Activated CD4-positive, alpha-beta T cell treated with anti-CD3 and anti-CD28 coated beads, Interleukin-2, Interleukin-6, amounts not matched to agents 100 ng/mL and 50 ng/mL, durations not matched to agents 16 hours and 8 hours (primary cell): Measurements from ENCODE around the gene MOGAT3.
"Not testable (repeated sequence)": the region's sequence is repeated elsewhere in the genome, so short reads cannot be mapped to it uniquely, and the experiment has no call there.

Experiments
- DNase-seq: peaks from one replicate; pipeline ENCODE4 v3.0.0-alpha.2; 2020

MOGAT3 gene

DNA sequence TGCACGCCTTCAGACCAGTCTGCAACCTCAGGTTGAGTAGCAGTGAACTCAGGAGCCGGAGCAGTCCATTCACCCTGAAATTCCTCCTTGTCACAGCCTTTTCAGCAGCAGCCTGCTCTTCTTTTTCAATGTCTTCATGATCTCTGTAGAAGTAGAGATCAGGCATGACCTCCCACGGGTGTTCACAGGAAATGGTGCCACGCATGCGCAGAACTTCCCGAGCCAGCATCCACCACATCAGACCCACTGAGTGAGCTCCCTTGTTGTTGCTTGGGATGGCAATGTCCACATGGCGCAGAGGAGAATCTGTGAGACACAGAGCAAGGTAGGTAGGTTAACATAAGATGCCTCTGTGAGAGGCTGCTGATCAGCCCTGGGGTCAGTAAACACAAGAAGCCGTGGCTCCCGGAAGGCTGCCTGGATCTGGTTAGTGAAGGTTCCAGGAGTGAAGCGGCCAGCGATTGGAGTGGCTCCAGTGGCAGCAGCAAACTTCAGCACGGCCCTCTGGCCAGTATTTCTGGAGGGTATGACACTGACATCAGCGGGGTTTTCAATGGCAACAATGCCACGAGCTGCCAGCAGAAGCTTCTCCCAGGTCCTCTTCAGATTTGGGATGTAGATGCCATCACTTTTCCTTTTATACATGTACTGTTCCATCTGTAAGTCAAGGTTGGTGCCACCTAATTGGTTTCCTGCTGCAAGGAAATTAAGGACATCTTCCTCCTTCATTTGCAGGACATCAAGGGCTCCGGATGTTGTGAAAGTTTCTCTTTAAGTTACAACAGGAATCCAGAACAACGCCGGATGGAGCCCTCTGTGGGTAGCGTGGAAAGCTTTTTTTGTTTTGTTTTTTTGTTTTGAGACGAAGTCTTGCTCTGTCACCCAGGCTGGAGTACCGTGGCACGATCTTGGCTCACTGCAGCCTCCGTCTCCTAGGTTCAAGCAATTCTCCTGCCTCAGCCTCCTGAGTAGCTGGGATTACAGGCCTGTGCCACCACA lies 3.2 kb upstream of the MOGAT3 start:
- DNase-seq = not testable (repeated sequence)

- DNase-seq = no peak
These were observed 1.7 kb upstream of the MOGAT3 start for GRCh38 chr7:101202603-101202918.

DNA sequence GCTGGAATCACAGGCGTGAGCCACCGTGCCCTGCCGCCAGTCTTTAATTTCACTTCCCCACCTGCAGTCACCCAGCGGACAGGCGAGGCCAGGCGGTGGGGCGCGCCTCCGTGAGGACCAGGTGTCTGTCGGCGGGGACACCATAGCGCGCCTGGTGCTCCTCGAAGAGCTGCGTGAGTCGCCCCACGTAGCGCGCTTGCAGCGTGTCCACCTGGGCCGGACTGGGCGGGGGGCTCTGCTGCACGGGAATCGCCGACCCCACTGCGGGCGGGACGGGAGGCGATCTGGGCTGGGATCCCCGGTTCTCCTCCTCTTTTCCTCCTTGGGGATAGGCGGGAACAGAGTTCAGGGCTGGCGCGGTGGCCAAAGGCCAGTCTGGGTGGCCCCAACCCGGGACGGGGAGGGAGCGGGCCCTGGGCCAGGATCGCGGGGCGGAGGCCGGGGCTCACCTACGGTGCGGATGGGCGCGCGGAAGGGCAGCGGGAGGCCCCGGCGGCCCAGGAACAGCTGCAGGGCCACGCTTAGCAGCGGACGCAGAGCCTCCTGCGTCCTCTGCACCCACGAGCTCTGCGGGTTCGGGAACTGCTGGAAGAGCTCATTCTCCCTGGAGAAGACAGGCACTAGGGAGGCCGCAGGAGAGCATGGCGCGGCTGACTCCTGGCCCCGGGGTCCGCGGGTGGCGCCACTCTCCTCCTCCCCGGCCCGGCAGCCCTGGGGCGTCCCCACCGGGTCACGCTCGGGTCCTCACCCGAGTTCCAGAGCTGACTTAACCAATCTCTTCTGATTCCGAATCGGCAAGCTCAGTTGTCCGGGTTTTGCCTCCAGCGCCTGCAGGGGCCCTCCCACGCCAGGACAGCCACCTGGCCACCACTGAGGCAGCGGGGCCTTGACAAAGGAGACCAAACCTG lies 1.1 kb upstream of the MOGAT3 start:
- DNase-seq = no peak

DNA sequence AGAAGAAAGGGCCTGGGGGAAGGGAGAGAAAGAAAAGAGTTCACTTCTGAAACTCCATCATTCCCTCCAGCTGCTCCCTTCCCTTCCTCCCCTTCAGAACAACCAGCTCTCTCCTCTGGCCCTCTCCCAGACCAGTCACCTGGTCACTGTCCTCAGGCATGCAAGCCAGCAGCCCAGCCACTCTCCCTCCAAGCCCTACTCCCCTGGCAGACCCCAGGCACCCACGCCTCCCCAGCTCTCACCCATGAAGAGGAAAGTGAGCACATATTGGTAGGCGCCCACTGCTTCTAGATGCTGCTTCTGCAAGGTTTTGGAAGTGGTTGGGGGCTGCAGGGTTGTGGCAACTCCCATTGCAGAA lies 353 bp downstream of the MOGAT3 start:
- DNase-seq = no peak

GRCh38 chr7:101199522-101199921 lies 1.3 kb downstream of the MOGAT3 start:
- not testable (repeated sequence) for DNase-seq

- DNase-seq = no peak
These were observed 2.4 kb downstream of the MOGAT3 start for GRCh38 chr7:101198476-101198875.

- no peak for DNase-seq
These were observed 2.8 kb downstream of the MOGAT3 start for GRCh38 chr7:101197991-101198390.

DNA sequence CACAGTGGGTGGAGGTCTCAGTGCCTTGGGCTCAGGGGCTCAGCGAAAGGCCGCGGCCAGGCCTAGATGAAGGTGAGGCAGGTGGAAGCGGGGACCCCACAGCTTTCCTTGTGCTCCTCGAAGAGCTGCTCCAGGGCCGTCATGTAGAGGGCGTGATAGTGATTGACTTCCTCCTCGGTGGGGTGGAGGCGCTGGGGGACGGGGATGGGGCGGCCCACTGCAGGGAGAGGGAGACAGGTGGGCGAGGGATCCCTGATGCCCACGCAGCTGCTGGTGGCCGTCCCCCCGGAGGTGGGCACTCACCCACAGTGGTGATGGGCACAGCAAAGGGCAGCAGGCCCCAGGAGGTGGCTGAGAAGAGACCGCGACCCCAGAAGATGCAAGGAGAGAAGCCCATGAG lies 5.0 kb downstream of the MOGAT3 start:
- DNase-seq = no peak

- DNase-seq = no peak
These were observed 11.7 kb downstream of the MOGAT3 start for GRCh38 chr7:101189109-101189508.

DNA sequence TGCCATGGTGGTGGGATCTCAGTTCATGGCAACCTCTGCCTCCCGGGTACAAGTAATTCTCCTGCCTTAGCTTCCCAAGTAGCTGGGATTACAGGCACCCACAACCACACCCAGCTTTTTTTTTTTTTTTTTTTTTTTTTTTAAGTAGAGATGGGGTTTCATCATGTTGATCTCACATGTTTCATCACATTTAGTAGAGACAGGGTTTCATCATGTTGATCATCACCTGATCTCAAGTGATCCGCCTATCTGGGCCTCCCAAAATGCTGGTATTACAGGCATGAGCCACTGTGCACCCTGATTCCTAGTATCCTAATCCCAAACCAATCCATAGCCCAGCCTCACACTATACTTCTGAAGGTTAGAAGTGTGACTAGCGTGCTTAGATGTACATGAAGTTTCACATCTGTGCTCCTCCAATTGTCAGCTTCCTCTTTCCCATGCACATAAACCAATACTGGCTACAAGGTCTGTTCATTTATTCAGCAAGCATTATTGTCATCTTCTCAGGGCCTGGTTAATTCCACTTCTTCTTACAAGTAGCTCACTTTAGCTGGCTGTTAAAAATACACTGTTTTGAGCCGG lies 13.9 kb downstream of the MOGAT3 start:
- no peak for DNase-seq

GRCh38 chr7:101186194-101186593 lies 14.6 kb downstream of the MOGAT3 start:
- no peak for DNase-seq

- no peak for DNase-seq
These were observed 15.5 kb downstream of the MOGAT3 start for GRCh38 chr7:101185258-101185839.

DNA sequence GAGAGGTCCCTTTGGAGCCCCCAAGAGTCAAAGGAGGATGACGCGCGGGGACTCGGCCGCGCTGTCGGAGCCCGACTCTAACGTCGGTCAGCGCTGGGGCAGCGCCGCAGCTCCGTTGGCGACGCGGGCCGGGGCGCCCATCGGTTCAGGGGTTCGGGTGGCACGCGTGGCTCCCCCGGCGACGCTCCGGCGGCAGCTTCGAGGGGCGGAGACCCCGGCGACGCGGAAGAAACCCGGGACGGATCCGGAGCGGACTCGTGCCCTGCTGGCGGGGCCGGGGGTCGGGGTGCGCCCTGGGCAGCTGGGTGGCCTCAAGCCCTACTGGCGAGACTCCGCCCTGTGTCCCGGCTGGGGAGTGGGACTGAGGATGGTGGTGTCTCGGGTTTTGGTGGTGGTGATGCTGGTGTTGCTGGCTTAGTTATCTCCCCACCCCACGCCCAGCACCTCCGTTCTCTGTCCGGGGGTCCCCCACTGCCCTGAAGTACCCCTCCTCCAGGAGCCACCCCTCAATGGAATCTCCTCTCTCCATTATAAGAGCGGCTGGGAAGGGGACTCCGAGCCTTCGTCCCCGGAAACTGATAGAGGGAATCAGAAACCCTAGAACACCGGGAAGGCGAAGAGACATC lies 20.6 kb downstream of the MOGAT3 start, which contains the start of gene NAT16:
Gene NAT16 (minus strand): TSS at position 164 of the 626 bp plus-strand sequence. CDS start 5,486 bp downstream, outside the sequence.
- no peak for DNase-seq

- DNase-seq = no peak
These were observed 21.1 kb downstream of the MOGAT3 start for GRCh38 chr7:101179713-101180112.

DNA sequence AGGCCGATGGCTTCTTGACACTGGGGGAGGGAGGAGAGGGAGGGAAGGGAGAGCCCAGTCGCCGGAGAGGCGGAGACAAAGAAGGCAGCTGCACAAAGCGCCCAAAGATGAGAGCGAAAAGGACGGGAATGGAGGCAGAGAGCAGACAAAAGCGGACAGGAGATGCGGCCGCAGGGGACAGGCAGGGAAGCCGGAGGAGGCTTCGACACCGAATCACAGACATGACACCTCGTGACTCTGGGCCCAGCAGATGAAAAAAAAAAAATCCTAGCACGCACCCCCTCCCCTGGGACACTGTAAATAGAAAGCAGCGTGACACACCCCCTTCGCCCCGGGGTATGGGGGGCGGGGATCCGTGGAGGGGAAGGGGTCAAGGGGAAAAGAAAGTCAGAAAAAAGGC lies 21.7 kb downstream of the MOGAT3 start:
- DNase-seq = no peak

- no peak for DNase-seq
These were observed 23.2 kb downstream of the MOGAT3 start for GRCh38 chr7:101177644-101178043.

GRCh38 chr7:101175664-101176063 lies 25.2 kb downstream of the MOGAT3 start:
- no peak for DNase-seq

GRCh38 chr7:101174322-101174854 lies 26.4 kb downstream of the MOGAT3 start:
- no peak for DNase-seq

DNA sequence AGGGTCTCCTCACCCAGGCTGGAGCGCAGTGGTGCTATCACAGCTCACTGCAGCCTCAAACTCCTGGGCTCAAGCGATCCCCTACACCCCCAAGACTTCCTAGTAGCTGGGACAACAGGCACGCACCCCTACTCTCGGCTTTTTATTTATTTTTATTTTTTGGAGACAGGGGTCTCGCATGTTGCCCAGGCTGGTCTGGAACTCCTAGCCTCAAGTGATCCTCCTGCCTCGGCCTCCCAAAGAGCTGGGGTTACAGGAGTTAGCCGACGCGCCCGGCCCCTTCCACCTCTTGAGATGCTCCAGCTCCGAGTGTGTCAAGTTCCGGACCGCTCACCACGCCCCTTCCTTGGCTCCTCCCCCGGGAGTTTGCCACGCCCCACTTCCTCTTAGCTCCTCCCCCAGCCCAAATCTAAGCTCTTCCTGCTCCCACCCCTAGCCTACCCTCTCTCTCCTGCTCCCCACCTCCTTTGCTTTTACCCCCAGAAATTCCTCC lies 27.0 kb downstream of the MOGAT3 start:
- DNase-seq = peak; percentile 84

GRCh38 chr7:101172854-101173751 lies 27.7 kb downstream of the MOGAT3 start:
- DNase-seq = no peak
